ENCODE results near the gene FH. TPM values are rescaled to one million over a fixed set of nuclear protein-coding genes. Genes with fewer than 3 reads are reported as not detected.

FH gene
- polyA plus RNA-seq, 2 of the 4 experiments (the other 2 are of a cell fraction), result 98.7 to 99.8 TPM

DNA sequence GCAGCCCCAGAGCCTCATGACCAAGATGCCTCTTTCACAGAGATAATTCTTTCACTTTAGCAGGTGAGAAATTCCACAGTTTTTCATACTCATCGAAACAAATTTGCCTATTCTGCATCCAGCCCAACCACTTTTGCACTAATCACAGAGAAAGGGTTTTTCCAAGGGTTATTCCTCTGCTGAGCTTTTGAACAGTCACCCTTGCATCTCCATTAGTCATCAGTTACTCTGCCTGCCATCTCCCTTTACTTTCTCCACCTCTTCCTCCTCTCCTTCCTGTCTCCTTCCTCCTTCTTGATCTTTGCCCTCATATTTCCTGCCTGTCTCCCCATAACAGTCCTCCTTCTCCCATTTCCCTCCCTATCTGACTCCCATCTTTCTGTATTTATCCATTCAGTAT lies 43.9 kb downstream of the FH start:
- no peak for FAIRE-seq
- no peaks in the 10 kb centered on the region for H3K9me3 ChIP-seq
- no peak overlapping the region for H3K4me2 ChIP-seq
- ATAC-seq, result no peak
- TF ChIP-seq KDM5A (IDR thresholded peaks at IDR 0.05), result no peak
- no peak for TF ChIP-seq SREBF2 (IDR thresholded peaks at IDR 0.05)
- TF ChIP-seq MAZ (IDR thresholded peaks at IDR 0.05; ENCODE audit: borderline replicate concordance, low read depth, low read length), result no peak
- no peak for TF ChIP-seq HOXB5 (CRISPR knock-in tag; IDR thresholded peaks at IDR 0.05)
- TF ChIP-seq CBX2 (IDR thresholded peaks at IDR 0.05; ENCODE audit: borderline replicate concordance, low read depth), result no peak
- TF ChIP-seq RAD21 (conservative IDR thresholded peaks at IDR 0.05 in 1 of 2, IDR thresholded peaks at IDR 0.05 in 1 of 2), result no peak
- TF ChIP-seq PHF8 (IDR thresholded peaks at IDR 0.05; ENCODE audit: borderline replicate concordance, low read depth), result no peak
- TF ChIP-seq BHLHE40 (IDR thresholded peaks at IDR 0.05; ENCODE audit: low read depth, low read length), result no peak
- TF ChIP-seq, protein P1, sequence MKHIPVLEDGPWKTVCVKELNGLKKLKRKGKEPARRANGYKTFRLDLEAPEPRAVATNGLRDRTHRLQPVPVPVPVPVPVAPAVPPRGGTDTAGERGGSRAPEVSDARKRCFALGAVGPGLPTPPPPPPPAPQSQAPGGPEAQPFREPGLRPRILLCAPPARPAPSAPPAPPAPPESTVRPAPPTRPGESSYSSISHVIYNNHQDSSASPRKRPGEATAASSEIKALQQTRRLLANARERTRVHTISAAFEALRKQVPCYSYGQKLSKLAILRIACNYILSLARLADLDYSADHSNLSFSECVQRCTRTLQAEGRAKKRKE (CRISPR knock-in tag; IDR thresholded peaks at IDR 0.05; ENCODE audit: low read depth), result no peak
- TF ChIP-seq SMC3 (IDR thresholded peaks at IDR 0.05), result no peak
- TF ChIP-seq RCOR1 (IDR thresholded peaks at IDR 0.05; ENCODE audit: low read depth, low read length), result no peak
- TF ChIP-seq, protein P2, sequence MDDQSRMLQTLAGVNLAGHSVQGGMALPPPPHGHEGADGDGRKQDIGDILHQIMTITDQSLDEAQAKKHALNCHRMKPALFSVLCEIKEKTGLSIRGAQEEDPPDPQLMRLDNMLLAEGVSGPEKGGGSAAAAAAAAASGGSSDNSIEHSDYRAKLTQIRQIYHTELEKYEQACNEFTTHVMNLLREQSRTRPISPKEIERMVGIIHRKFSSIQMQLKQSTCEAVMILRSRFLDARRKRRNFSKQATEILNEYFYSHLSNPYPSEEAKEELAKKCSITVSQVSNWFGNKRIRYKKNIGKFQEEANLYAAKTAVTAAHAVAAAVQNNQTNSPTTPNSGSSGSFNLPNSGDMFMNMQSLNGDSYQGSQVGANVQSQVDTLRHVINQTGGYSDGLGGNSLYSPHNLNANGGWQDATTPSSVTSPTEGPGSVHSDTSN (IDR thresholded peaks at IDR 0.05), result no peak
- TF ChIP-seq RFX5 (IDR thresholded peaks at IDR 0.05), result no peak
- no peak for TF ChIP-seq KDM1A (IDR thresholded peaks at IDR 0.05; ENCODE audit: low read depth)
- TF ChIP-seq MAFK (IDR thresholded peaks at IDR 0.05; ENCODE audit: partially characterized antibody), result no peak
- TF ChIP-seq, protein P3, sequence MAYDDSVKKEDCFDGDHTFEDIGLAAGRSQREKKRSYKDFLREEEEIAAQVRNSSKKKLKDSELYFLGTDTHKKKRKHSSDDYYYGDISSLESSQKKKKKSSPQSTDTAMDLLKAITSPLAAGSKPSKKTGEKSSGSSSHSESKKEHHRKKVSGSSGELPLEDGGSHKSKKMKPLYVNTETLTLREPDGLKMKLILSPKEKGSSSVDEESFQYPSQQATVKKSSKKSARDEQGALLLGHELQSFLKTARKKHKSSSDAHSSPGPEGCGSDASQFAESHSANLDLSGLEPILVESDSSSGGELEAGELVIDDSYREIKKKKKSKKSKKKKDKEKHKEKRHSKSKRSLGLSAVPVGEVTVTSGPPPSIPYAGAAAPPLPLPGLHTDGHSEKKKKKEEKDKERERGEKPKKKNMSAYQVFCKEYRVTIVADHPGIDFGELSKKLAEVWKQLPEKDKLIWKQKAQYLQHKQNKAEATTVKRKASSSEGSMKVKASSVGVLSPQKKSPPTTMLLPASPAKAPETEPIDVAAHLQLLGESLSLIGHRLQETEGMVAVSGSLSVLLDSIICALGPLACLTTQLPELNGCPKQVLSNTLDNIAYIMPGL (CRISPR knock-in tag; IDR thresholded peaks at IDR 0.05; ENCODE audit: borderline replicate concordance), result no peak
- TF ChIP-seq CHD4 (IDR thresholded peaks at IDR 0.05; ENCODE audit: borderline replicate concordance), result no peak
- TF ChIP-seq, protein P4, sequence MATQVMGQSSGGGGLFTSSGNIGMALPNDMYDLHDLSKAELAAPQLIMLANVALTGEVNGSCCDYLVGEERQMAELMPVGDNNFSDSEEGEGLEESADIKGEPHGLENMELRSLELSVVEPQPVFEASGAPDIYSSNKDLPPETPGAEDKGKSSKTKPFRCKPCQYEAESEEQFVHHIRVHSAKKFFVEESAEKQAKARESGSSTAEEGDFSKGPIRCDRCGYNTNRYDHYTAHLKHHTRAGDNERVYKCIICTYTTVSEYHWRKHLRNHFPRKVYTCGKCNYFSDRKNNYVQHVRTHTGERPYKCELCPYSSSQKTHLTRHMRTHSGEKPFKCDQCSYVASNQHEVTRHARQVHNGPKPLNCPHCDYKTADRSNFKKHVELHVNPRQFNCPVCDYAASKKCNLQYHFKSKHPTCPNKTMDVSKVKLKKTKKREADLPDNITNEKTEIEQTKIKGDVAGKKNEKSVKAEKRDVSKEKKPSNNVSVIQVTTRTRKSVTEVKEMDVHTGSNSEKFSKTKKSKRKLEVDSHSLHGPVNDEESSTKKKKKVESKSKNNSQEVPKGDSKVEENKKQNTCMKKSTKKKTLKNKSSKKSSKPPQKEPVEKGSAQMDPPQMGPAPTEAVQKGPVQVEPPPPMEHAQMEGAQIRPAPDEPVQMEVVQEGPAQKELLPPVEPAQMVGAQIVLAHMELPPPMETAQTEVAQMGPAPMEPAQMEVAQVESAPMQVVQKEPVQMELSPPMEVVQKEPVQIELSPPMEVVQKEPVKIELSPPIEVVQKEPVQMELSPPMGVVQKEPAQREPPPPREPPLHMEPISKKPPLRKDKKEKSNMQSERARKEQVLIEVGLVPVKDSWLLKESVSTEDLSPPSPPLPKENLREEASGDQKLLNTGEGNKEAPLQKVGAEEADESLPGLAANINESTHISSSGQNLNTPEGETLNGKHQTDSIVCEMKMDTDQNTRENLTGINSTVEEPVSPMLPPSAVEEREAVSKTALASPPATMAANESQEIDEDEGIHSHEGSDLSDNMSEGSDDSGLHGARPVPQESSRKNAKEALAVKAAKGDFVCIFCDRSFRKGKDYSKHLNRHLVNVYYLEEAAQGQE (IDR thresholded peaks at IDR 0.05), result no peak
- no peak for TF ChIP-seq TFCP2L1 (CRISPR knock-in tag; IDR thresholded peaks at IDR 0.05)
- POLR2A ChIA-PET, result no interaction called here
- H3K4me1 ChIP-seq, result no peaks in the 10 kb centered on the region
- H3K4me3 ChIP-seq, result no peak overlapping the region
- H3K27ac ChIP-seq, result no peak overlapping the region
- DNase-seq (ENCODE audit: low read depth in 1 of 2, low spot score in 1 of 2), result no peak
- 71% methylated on average over 1 of the region's 1 CpG for WGBS (ENCODE audit: missing lambda C conversion rate)
- CTCF ChIA-PET, result no interaction called here

DNA sequence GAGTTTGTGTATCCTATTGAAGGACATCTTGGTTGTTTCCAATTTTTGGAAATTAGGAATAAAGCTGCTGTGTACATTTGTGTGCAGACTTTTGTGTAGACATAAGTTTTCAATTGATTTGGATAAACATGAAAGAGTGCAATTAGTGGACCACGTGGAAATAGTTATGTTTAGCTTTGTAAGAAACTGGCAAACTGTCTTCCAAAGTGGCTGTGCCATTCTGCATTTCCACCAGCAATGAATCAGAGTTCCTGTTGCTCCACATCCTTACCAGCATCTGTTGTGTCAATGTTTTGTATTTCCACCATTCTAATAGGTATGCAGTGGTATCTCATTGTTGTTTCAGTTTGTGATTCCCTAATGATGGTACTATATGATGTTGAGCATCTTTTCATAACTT lies 46.5 kb downstream of the FH start:
- TF ChIP-seq EHMT2 (IDR thresholded peaks at IDR 0.05; ENCODE audit: low read depth) (no peak), CBX8 (IDR thresholded peaks at IDR 0.05) (no peak), HOXB13 (CRISPR knock-in tag; IDR thresholded peaks at IDR 0.05; ENCODE audit: low read depth) (no peak), CBX2 (IDR thresholded peaks at IDR 0.05; ENCODE audit: borderline replicate concordance, low read depth) (no peak), HOXB5 (CRISPR knock-in tag; IDR thresholded peaks at IDR 0.05) (no peak), MAZ (IDR thresholded peaks at IDR 0.05; ENCODE audit: borderline replicate concordance, low read depth, low read length) (no peak)
- TF ChIP-seq, protein P2 (IDR thresholded peaks at IDR 0.05), result no peak
- H3K4me2 ChIP-seq, result no peak overlapping the region
- no peak overlapping the region for H3K27ac ChIP-seq
- H3K4me1 ChIP-seq, result no peaks in the 10 kb centered on the region
- ChIA-PET CTCF (no interaction called here), POLR2A (no interaction called here)
- no peak for ATAC-seq
- FAIRE-seq, result peak; percentile 72
- DNase-seq (ENCODE audit: low read depth in 1 of 2, low spot score in 1 of 2), result no peak
- H3K4me3 ChIP-seq, result no peak overlapping the region
- H3K9me3 ChIP-seq, result no peaks in the 10 kb centered on the region
- WGBS (ENCODE audit: missing lambda C conversion rate), result 13% methylated on average over 1 of the region's 1 CpG
